Measurements from ENCODE around the gene ACSS2.

- TF ChIP-seq MTA2 (IDR thresholded peaks at IDR 0.05; ENCODE audit: low read depth): no peak
- no peak for TF ChIP-seq EP300 (IDR thresholded peaks at IDR 0.05; ENCODE audit: borderline replicate concordance in 1 of 2, control insufficient read depth in 1 of 2, low read depth in 2 of 2, low read length in 2 of 2)
Observed at GRCh38 chr20:34956041-34956458, 79.6 kb downstream of the ACSS2 start.

Data from GM12878 (cell line).